Inflammatory macrophage (primary cell): ENCODE results near the gene HIGD1B.

Experiments
- DNase-seq, 2 donors: peaks; one replicate each; pipeline ENCODE4 v3.0.0-alpha.2; 2020 to 2022

The HIGD1B gene

DNA sequence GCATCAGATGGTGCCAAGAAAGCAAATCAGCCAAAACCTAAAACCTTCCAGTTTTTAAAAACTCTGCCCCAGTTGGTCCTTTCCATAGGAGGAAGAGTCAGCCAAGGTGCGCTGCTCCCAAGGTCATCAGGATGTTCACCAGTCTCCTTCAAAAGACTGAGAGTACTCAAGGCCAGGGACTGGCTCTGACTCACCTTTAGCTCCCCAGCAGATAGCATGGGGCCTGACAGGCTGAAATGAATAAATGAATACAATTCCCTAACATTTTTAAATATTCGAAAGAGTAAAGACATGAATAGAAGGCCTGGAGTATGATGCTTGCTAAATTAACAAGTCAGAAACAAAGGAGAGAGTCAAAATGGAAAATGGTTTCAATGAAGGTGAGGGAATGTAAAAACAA, 32.4 kb downstream of the HIGD1B start:
- DNase-seq = no peak

DNA sequence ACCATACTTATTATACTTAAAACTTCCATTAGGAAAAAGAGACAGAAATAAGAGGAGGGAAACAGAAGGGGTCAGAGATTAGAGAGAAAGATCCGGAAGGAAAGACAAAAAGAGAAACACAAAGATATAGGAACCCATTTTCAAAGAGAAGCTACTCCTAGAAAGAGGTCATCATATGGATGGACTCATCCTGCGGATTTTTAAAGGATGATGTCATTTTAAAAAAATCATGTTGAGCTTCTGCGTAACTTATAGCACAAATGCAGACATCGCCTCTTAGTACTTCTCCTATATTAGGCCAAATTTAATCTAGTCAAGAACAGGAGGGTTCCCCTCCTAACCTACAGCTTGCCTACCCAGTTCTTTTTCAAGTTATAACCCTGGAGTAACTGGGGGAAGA, 33.5 kb downstream of the HIGD1B start:
- no peak for DNase-seq

DNA sequence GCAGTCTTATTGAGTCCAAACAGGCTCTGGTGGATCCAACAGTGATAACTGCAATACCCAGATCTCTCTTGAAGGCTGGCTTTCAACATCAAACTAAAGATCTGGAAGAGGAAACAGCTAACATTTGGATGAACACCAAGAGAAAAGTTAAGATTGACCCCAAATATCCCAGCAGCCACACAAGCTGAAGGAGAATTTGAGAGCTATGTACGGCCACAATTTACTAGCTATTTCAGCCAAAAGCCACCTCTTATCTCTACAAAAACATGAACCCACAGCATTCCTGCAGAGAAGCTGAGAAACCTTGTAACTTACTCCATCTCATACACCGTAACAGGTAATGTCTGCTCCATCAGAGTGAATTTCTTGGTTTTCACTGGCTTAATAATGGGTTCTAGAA, 37.3 kb downstream of the HIGD1B start:
- DNase-seq = no peak

DNA sequence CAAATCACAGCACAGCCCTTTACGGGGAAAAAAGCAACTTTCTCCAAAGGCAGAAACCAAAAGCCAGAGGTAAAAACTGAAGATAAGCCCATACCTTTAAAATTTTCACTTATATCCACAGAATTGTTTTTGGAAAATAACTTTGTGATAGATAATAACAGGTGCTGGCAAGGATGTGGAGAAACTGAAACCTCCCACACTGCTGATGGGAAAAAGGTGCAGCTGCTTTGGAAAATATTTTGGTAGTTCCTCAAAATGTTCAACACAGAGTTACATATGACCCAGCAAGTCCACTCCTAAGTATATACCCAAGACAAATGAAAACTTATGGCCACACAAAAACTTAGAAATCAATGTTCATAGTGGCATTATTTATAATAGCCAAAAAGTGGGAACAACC, 39.3 kb downstream of the HIGD1B start:
- no peak for DNase-seq

DNA sequence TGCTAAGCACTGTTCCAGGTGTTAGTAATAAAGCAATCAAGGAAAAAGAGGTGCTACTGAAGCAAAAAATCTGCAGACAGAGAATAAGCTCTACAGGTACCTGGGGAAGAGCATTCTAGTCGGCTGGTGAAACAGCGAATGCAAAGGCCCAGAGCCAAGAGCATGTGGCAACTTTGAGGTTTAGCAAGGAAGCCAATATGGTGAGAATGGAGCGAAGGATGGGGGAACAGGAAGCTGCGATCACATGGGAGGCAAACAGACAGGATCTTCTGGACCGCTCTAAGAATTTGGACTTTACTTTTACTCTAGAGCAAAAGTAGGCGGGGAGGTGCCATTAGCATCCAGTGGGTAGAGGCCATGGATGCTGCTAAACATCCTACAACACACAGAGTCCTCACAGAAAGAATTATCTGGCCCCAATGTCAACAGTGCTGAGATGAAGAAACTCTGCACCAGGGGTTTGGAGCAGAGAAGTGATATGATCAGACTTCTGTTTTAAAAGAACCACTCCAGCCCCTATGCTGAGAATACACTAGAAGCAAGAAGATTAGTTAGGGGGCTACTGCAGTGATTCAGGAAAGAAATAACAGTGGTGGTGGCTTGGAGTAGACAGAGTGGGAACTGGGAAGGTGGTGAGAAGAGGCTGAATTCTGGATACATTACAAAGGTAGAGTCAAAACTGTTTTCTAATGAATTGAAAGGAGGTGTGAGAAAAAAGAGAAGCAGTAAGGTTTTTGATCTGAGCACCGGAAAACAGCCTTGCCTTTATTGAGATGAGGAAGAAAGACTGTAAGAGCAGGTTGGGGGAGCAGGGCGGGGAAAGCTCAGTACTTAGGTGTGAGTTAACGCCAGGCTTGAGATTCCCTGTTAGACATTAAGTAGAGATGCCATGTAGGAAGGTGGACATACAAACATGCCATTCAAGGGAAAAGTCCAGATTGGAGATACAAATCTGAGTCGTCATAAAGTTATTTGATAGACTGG, 40.6 kb downstream of the HIGD1B start:
- peak; percentile 29 to 43 for DNase-seq

DNA sequence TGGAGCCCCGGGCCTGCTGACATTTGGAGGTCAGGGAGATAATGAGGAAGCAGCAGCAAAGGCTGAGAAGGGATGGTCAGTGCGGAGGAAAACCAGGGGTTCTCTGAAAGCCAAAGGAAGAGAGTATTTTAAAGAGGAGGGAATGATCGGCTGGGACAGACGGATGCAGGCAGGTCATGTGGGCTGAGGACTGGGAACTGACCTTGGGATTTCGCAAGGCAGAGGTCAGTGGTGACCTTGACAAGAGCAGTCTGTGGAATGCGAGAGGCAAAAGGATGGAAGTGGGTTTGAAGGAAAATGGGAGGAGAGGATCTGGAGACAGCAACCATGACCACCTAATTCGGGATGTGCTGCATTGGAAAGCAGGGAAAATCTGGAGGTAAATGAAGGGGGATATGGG, 41.3 kb downstream of the HIGD1B start:
- DNase-seq = no peak

DNA sequence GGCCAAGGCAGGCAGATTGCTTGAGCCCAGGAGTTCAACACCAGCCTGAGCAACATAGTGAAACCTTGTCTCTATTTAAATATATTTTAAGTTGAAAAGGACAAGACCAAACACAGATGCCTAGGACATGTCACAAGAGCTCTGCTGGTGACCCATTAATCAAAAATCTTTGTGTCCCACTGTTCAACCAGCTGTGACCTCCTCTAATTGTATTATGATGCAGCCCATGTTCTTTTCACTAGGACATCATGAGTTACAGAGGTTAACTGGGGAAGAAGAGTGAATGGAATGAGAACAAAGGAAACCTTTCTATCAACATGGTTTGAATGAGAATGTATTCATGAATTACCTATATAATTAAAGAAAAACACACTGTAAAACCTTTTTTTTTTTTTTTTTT, 44.6 kb downstream of the HIGD1B start:
- DNase-seq = no peak

DNA sequence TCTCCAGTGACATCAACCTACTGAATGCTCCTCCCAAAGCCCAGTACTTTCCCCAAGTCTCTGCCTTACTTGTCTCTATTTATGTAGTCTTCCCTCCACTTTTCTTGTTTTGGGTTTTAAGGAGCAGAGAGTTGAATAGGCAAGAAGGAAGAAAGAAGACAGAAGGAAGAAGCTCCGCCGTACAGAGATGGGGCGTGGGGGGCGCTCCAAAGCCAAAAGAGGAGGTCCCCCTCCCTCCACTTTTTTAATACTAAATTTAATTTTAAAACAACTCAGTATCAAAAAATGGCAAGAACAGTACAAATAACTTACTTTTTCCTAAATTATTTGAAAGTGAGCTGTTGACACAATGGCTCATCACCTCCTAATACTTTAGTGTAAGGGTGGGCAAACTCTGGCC, 47.0 kb downstream of the HIGD1B start:
- no peak for DNase-seq

DNA sequence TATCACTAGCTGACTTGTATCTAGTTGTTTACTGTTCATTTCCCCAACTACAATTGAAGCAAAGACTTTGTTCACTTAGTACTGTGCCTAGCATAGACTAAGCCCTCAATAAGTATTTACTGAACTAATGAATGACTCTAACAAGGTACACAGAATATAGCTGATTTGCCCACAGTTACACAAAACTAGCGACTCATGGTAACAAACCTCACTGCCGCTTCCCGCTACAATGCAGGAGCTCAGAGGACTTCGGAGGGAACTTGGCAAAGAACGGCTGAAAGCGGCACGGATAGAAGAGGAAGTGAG, 51.0 kb downstream of the HIGD1B start:
- peak; percentile 79 to 82 for DNase-seq

DNA sequence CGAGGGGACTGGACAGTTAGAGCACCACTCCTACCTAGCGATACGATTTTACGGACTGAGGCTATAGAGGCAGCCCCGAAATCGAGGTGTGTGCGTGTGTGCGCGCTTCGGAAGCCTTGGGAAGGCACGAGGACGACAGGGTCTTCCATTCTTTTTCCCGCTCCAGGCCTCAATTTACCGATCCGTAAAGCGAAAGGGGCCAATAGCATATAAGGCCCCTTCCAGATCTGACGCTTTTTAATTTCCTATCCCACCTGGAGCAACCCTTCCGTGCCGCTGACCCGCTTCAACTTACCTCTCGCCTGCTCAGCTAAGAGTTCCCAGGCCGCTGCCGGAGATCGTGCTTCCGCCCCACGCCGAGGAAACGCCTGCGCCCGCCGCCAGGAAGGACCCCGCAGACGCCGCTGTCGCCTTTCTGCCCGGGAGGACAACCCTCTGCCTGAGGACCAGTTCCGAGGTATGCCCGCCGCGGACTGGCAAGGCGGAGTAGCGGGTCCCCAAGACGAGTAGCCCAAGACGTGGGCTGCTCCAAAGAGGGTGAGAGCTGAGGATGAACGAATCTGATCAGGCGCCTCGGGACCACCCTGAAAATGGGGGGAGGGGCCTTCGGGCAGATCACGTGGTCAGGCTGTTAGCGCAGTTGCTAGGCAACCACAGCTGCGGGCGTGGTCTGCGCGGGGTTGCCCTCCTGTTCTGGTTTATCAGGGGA, 51.5 kb downstream of the HIGD1B start, which contains the start of gene EFTUD2:
Gene EFTUD2 (minus strand): TSS at position 372 of the 709 bp plus-strand sequence. CDS start 4,924 bp downstream, outside the sequence.
- peak; percentile 83 to 91 for DNase-seq
